Neural crest cell (in vitro differentiated cells): ENCODE data around the gene DES. TPM values are rescaled to one million over a fixed set of nuclear protein-coding genes. Genes with fewer than 3 reads are reported as not detected.

ENCODE experiments used
- DNase-seq: peaks from one replicate; pipeline ENCODE4 v3.0.0; 2021; ENCODE audit warnings: low read depth, mixed read lengths, low spot score
- H3K27ac Mint-ChIP-seq: one replicate; pipeline ENCODE4 v1.8.0; 2021; ENCODE audit warnings: mild to moderate bottlenecking, mixed read lengths; ENCODE audit not compliant: unreplicated experiment
- H3K27me3 Mint-ChIP-seq: 2 replicates; pipeline ENCODE4 v1.8.0; 2021; ENCODE audit warnings: low read depth, mild to moderate bottlenecking, mixed read lengths
- H3K36me3 Mint-ChIP-seq: 2 replicates; pipeline ENCODE4 v1.8.0; 2021; ENCODE audit warnings: low read depth, mild to moderate bottlenecking, mixed read lengths
- H3K4me1 Mint-ChIP-seq: 2 replicates; pipeline ENCODE4 v1.8.0; 2021; ENCODE audit warnings: mixed read lengths
- H3K4me3 Mint-ChIP-seq: one replicate; pipeline ENCODE4 v1.8.0; 2021; ENCODE audit warnings: mild to moderate bottlenecking, mixed read lengths
- H3K9me3 Mint-ChIP-seq: 2 replicates; pipeline ENCODE4 v1.8.0; 2021; ENCODE audit warnings: mixed read lengths
- CTCF ChIP-seq: fragments of 200-600 bp; sonication (generic); conservative IDR thresholded peaks from 2 replicates; pipeline ENCODE4 v1.5.0; 2021; ENCODE audit warnings: antibody characterized with exemption, mild to moderate bottlenecking
- long read RNA-seq: library from polyadenylated mRNA; unstranded; transcript quantifications from one replicate; pipeline ENCODE4 v2.0.0, GENCODE V29; 2020
- total RNA-seq: library from RNA; stranded (reverse); gene quantifications from 2 replicates; pipeline ENCODE4 v1.2.1, GENCODE V29; 2021

Gene DES
- 0.28 TPM in 1 of 2 replicates, not detected in the other for total RNA-seq
- long read RNA-seq: 0 reads

GRCh38 chr2:219418155-219419011 is at the start of gene DES:
DES (plus strand) TSS chr2:219418377; CDS start chr2:219418463, 86 bp downstream.
- no peak within 1 kb of the TSS for H3K27ac Mint-ChIP-seq
- no peaks in the 10 kb centered on the region for H3K9me3 Mint-ChIP-seq
- H3K36me3 Mint-ChIP-seq: no peaks in the 10 kb centered on the region
- H3K4me1 Mint-ChIP-seq: peaks cover 19% of the 10 kb centered on the region
- no peak for DNase-seq
- peaks cover 10% of the 10 kb centered on the region for H3K27me3 Mint-ChIP-seq
- TF ChIP-seq CTCF: no peak
- no peak within 1 kb of the TSS for H3K4me3 Mint-ChIP-seq

GRCh38 chr2:219368690-219369191 is 49.4 kb upstream of the DES start:
- H3K4me3 Mint-ChIP-seq: no peak overlapping the region

GRCh38 chr2:219369447-219369861 is 48.7 kb upstream of the DES start:
- Mint-ChIP-seq H3K36me3 (peaks cover under 1% of the 10 kb centered on the region), H3K4me3 (no peak overlapping the region), H3K4me1 (no peaks in the 10 kb centered on the region), H3K27ac (no peak overlapping the region), H3K9me3 (no peaks in the 10 kb centered on the region), H3K27me3 (no peaks in the 10 kb centered on the region)
- no peak for DNase-seq
- no peak for TF ChIP-seq CTCF

More at GRCh38 chr2:219368690-219369191, 49.4 kb upstream of the DES start:
- no peak for TF ChIP-seq CTCF
- no peaks in the 10 kb centered on the region for H3K27me3 Mint-ChIP-seq
- no peaks in the 10 kb centered on the region for H3K36me3 Mint-ChIP-seq
- no peaks in the 10 kb centered on the region for H3K4me1 Mint-ChIP-seq
- no peaks in the 10 kb centered on the region for H3K9me3 Mint-ChIP-seq
- no peak for DNase-seq
- H3K27ac Mint-ChIP-seq: no peak overlapping the region

GRCh38 chr2:219378163-219378851 is 39.9 kb upstream of the DES start:
- Mint-ChIP-seq H3K27ac (no peak overlapping the region), H3K27me3 (no peaks in the 10 kb centered on the region), H3K4me1 (no peaks in the 10 kb centered on the region), H3K9me3 (no peaks in the 10 kb centered on the region), H3K4me3 (no peak overlapping the region), H3K36me3 (peaks cover 9% of the 10 kb centered on the region)
- no peak for DNase-seq
- TF ChIP-seq CTCF: no peak

- H3K27ac Mint-ChIP-seq: no peak overlapping the region
- no peak for TF ChIP-seq CTCF
- DNase-seq: no peak
- no peak overlapping the region for H3K4me3 Mint-ChIP-seq
- peaks cover 9% of the 10 kb centered on the region for H3K36me3 Mint-ChIP-seq
- no peaks in the 10 kb centered on the region for H3K4me1 Mint-ChIP-seq
- no peaks in the 10 kb centered on the region for H3K9me3 Mint-ChIP-seq
- H3K27me3 Mint-ChIP-seq: no peaks in the 10 kb centered on the region
Measured at GRCh38 chr2:219380926-219381325, 37.3 kb upstream of the DES start.
